NCI-H2107 (cell line): Measurements from ENCODE around the gene LUC7L2.
"Not testable (repeated sequence)": the region's sequence is repeated elsewhere in the genome, so short reads cannot be mapped to it uniquely, and the experiment has no call there.

ENCODE experiments used
- DNase-seq: peaks from one replicate; lab custom pipeline; 2025; lab: John Stamatoyannopoulos, UW

LUC7L2 gene

GRCh38 chr7:139359366-139360209, at the start of gene LUC7L2:
Gene LUC7L2 (plus strand): TSS chr7:139359894. CDS start chr7:139360262, 368 bp downstream.
- peak; percentile 98 for DNase-seq

- no peak for DNase-seq
Measured at GRCh38 chr7:139317939-139318505, 41.7 kb upstream of the LUC7L2 start.

GRCh38 chr7:139321071-139321745, 38.5 kb upstream of the LUC7L2 start:
- DNase-seq, result no peak

GRCh38 chr7:139324709-139325108, 35.0 kb upstream of the LUC7L2 start:
- DNase-seq, result not testable (repeated sequence)

- DNase-seq, result no peak
Measured at GRCh38 chr7:139328375-139328774, 31.3 kb upstream of the LUC7L2 start.

DNA sequence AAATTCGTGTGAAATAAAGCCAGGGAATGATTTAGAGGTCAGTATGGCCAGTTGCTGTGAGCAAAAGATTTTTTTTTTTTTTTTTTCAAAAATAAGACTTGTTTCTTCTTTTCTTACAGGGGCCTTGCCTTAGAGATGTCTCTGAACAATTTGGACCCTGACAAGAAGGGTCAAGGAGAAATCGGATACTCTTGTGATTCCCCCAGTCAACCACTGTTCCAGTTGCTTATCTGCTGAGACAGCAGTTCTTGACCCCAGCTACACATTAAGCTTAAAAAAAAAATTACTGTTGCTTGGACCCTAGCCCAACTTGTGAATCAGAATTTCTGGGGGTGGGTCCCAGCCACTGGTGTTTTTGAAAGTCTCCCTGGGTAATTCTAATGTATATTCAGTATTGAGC, 30.6 kb upstream of the LUC7L2 start:
- no peak for DNase-seq

DNA sequence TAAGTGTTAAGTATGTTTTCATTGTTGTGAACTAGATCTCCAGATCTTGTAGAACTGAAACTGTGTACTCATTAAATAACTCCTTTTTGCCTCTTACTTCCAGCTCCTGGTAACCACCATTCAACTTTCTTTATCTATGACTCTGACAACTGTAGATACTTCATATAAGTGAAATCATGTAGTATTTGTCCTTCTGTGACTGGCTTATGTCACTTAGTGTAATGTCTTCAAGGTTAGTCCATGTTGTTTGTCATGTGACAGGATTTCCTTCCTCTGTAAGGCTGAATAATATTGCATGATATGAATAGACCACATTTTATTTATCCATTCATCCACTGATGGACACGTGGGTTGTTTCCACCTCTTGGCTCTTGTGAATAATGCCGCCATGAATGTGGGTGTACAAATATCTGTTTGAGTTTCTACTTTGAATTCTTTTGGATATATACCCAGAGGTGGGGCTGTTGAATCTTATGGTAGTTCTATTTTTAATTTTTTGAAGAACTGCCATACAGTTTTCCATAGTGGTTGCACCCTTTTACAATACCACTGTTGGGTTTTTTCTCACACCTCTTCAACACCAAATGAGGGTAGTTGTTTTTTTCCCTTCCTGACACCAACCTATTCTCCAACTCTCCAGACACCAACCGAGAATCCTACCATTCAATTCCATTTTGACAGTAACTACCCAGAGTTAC, 29.2 kb upstream of the LUC7L2 start:
- DNase-seq, result no peak

GRCh38 chr7:139332697-139333359, 26.9 kb upstream of the LUC7L2 start:
- DNase-seq, result no peak

- not testable (repeated sequence) for DNase-seq
Measured at GRCh38 chr7:139333443-139333842, 26.3 kb upstream of the LUC7L2 start.

DNA sequence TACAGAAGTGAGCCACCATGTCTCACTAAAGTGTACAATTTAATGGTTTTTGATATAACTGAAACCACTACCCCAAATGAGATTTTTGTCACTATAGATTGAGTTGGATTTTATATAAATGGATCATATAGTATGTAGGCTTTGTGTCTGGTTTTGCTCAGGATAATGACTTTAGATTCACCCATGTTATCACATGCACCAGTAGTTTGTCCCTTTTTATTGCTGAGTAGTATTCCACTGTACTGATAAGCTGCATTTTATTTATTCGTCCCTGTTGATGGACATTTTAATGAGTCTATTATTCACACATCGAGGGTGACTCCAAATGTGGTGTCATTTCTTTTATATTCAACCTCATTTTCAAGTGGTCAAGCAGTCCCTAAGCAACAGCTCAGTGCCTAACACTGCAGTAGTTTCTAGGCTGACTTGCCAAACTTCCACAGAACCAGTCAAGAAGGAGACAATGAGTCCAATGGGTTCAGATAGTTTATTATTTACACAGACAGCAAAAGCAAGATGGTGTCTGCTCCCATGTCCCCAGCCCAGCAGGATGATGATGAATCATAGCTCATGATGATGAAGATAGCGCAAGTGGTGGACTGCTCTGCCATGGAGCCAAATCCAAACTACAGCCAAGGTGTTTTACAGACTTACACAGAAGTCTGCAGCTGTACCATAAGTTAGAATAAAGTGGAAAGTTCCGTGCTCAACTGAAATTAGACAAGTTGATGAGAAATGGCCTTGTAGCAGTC, 25.1 kb upstream of the LUC7L2 start:
- DNase-seq, result no peak

- no peak for DNase-seq
Measured at GRCh38 chr7:139339025-139339424, 20.7 kb upstream of the LUC7L2 start.

GRCh38 chr7:139339698-139340036, 20.0 kb upstream of the LUC7L2 start:
- no peak for DNase-seq

DNA sequence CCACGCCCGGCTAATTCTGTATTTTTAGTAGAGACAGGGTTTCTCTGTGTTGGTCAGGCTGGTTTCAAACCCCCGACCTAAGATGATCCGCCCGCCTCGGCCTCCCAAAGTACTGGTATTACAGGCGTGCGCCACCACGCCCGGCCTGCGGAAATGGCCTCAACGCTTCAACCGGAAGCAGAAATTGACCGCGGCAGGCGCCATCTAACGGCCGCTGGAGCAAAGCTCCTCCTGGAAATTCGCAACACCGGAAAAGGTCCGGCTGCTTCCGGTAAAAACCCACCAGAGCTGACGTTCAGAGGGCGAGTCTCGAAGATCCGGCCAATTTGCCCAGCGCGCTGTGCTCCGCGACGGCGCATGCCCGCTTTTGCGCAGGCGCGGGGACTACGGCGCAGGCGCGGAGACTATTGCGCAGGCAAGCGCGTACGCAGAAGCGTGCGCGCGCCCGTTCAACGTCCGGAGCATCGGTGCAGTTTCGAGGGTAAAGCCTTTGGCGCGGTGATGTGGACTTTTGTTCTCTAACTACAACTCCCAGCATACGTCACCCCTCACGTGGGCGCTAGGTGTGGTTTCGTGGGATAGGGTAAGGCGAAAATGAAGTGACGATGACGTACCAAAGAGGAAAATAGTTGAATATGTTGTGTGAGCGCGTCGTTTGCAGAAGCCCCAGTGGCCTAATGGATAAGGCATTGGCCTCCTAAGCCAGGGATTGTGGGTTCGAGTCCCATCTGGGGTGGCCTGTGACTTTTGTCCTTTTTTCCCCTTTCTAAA, 19.5 kb upstream of the LUC7L2 start:
- peak; percentile 97 for DNase-seq

DNA sequence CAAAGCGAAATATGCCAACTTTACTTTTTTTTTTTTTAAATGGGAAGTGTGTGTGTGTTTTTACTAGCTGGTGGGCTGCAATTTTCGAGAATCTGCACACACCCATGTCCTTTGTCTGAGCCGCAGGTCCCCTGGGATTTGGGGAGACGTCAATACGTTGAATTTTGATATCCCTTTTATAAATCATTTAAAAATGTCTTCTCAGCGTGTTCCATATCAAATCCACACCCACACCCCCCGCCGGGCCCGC, 19.0 kb upstream of the LUC7L2 start:
- no peak for DNase-seq

GRCh38 chr7:139341058-139341775, 18.5 kb upstream of the LUC7L2 start, which contains the start of gene FMC1:
Gene FMC1 (plus strand): TSS chr7:139341337. CDS start chr7:139341385, 48 bp downstream.
- peak; percentile 93 for DNase-seq

DNA sequence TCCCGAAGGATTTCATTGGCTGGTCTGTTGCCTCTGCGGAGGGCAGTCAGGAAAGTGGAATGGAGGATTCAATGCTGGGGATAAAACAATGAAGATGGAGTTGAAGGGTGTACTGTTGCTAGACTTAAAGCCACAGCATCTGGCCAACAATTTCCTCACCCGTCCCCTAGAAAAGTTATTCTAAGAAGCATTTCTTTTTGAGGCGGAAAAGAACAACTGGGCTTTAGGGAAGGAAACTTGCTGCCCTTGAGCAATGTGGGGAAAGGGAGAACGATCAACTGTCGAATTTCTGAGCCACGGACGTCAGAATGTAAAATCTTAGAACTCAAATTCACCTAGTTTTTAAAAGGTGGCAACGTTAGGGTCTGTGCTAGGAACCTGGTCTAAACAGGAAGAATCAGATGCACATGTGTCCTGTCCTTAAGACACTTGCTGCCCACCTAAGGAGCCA, 17.9 kb upstream of the LUC7L2 start:
- DNase-seq, result no peak

GRCh38 chr7:139345042-139345441, 14.7 kb upstream of the LUC7L2 start:
- no peak for DNase-seq

DNA sequence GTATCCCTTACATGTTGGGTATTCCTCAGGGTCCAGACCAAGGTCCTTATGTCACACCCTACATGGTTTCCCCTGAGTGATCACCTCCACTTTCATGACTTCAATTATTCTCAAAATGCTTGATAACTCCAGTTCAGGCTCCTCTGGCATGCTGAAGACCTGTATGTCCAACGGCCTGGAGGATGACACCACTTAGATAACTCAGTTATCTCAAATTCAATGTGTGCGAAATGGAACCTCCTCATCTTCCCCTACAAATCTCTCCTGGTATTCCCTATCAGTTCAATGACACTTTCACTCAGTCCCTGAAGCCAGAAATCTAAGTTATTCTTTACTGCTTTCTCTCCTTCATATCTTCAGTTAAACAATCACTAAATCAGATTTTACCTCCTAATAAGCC, 8.7 kb upstream of the LUC7L2 start:
- no peak for DNase-seq

- DNase-seq, result no peak
Measured at GRCh38 chr7:139354729-139355128, 5.0 kb upstream of the LUC7L2 start.

DNA sequence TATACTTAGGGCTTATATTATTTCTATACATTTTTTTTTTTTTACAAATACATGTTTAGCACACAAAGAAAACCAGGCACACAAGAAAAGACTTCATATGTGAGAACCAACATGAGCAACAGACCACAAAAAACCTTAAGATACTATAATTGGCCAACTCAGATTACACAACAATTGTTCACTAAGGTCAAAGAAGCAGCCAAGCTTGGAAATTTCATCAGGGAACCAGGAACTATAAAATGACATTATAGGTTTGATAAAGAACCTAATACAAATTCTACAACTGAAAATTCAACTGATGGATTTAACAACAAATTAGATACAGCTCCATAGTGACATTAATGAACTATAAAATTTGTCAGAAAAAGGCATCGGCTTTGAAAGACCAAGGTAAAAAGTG, 4.4 kb upstream of the LUC7L2 start:
- DNase-seq, result no peak
